ENCODE measurements around the gene STAT1.

Gene STAT1

DNA sequence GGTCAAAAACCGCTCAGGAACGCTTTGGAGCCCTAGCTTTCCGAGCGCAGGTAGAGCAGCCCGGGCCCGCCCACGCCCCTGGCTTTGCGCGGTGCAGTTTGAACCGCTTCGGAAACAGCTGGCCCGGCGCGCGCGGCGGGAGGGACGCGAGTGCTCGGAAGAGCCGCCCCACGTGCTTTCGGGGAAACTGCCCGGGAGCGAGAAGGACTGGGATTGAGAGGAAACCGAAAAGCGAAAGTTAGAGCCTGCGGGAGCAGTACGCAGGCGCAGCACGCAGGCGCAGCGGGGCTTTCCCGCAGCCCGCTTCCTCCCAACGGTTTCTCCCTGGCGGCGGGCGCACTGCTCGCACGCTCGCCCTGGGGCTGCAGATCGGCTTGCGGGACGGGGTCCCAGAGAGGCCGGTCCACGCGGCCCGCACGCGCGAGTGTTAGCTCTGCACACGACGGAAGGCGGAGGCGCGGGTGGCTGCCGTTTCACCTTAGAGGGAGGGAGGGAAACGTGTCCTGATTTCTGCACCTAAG, 6.3 kb upstream of the STAT1 start (continued):
- TF ChIP-seq ZNF302 (tag by site-specific recombination; IDR thresholded peaks at IDR 0.05; ENCODE audit: low read depth), result no peak
- no peak for TF ChIP-seq ZNF311 (tag by site-specific recombination; IDR thresholded peaks at IDR 0.05; ENCODE audit: borderline replicate concordance)
- TF ChIP-seq ZNF571 (tag by site-specific recombination; IDR thresholded peaks at IDR 0.05), result no peak
- no peak for TF ChIP-seq ZNF175 (tag by site-specific recombination; IDR thresholded peaks at IDR 0.05)
- TF ChIP-seq, protein P1, sequence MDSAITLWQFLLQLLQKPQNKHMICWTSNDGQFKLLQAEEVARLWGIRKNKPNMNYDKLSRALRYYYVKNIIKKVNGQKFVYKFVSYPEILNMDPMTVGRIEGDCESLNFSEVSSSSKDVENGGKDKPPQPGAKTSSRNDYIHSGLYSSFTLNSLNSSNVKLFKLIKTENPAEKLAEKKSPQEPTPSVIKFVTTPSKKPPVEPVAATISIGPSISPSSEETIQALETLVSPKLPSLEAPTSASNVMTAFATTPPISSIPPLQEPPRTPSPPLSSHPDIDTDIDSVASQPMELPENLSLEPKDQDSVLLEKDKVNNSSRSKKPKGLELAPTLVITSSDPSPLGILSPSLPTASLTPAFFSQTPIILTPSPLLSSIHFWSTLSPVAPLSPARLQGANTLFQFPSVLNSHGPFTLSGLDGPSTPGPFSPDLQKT (IDR thresholded peaks at IDR 0.05; ENCODE audit: borderline replicate concordance, low read depth, low read length), result no peak
- TF ChIP-seq, protein P2, sequence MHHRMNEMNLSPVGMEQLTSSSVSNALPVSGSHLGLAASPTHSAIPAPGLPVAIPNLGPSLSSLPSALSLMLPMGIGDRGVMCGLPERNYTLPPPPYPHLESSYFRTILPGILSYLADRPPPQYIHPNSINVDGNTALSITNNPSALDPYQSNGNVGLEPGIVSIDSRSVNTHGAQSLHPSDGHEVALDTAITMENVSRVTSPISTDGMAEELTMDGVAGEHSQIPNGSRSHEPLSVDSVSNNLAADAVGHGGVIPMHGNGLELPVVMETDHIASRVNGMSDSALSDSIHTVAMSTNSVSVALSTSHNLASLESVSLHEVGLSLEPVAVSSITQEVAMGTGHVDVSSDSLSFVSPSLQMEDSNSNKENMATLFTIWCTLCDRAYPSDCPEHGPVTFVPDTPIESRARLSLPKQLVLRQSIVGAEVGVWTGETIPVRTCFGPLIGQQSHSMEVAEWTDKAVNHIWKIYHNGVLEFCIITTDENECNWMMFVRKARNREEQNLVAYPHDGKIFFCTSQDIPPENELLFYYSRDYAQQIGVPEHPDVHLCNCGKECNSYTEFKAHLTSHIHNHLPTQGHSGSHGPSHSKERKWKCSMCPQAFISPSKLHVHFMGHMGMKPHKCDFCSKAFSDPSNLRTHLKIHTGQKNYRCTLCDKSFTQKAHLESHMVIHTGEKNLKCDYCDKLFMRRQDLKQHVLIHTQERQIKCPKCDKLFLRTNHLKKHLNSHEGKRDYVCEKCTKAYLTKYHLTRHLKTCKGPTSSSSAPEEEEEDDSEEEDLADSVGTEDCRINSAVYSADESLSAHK (tag by site-specific recombination; IDR thresholded peaks at IDR 0.05), result peak; percentile 78
- TF ChIP-seq, protein P3, sequence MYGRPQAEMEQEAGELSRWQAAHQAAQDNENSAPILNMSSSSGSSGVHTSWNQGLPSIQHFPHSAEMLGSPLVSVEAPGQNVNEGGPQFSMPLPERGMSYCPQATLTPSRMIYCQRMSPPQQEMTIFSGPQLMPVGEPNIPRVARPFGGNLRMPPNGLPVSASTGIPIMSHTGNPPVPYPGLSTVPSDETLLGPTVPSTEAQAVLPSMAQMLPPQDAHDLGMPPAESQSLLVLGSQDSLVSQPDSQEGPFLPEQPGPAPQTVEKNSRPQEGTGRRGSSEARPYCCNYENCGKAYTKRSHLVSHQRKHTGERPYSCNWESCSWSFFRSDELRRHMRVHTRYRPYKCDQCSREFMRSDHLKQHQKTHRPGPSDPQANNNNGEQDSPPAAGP (tag by site-specific recombination; IDR thresholded peaks at IDR 0.05), result peak; percentile 72
- TF ChIP-seq, protein P4, sequence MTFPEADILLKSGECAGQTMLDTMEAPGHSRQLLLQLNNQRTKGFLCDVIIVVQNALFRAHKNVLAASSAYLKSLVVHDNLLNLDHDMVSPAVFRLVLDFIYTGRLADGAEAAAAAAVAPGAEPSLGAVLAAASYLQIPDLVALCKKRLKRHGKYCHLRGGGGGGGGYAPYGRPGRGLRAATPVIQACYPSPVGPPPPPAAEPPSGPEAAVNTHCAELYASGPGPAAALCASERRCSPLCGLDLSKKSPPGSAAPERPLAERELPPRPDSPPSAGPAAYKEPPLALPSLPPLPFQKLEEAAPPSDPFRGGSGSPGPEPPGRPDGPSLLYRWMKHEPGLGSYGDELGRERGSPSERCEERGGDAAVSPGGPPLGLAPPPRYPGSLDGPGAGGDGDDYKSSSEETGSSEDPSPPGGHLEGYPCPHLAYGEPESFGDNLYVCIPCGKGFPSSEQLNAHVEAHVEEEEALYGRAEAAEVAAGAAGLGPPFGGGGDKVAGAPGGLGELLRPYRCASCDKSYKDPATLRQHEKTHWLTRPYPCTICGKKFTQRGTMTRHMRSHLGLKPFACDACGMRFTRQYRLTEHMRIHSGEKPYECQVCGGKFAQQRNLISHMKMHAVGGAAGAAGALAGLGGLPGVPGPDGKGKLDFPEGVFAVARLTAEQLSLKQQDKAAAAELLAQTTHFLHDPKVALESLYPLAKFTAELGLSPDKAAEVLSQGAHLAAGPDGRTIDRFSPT (tag by site-specific recombination; IDR thresholded peaks at IDR 0.05), result no peak
- no peak for TF ChIP-seq ZNF624 (tag by site-specific recombination; IDR thresholded peaks at IDR 0.05)
- TF ChIP-seq ZNF510 (tag by site-specific recombination; IDR thresholded peaks at IDR 0.05; ENCODE audit: insufficient replicate concordance), result no peak
- TF ChIP-seq YY2 (tag by site-specific recombination; IDR thresholded peaks at IDR 0.05), result no peak
- TF ChIP-seq ZNF76 (tag by site-specific recombination; IDR thresholded peaks at IDR 0.05; ENCODE audit: borderline replicate concordance, low read depth), result peak; percentile 86
- no peak for TF ChIP-seq ZNF830 (tag by site-specific recombination; IDR thresholded peaks at IDR 0.05; ENCODE audit: low read depth)
- peak; percentile 97 for TF ChIP-seq KLF10 (tag by site-specific recombination; IDR thresholded peaks at IDR 0.05)
- peak; percentile 49 for TF ChIP-seq SETDB1 (IDR thresholded peaks at IDR 0.05; ENCODE audit: insufficient read length, low read length)
- TF ChIP-seq TCF7L2 (IDR thresholded peaks at IDR 0.05; ENCODE audit: borderline replicate concordance, low read depth, low read length), result peak; percentile 52; the same call in 1 of the 2 replicates
- TF ChIP-seq SCRT1 (tag by site-specific recombination; IDR thresholded peaks at IDR 0.05; ENCODE audit: borderline replicate concordance), result no peak
- no peak for TF ChIP-seq ZNF585B (tag by site-specific recombination; IDR thresholded peaks at IDR 0.05)
- peak; percentile 97 for TF ChIP-seq ZBTB20 (tag by site-specific recombination; IDR thresholded peaks at IDR 0.05)
- peak; percentile 83 for TF ChIP-seq KLF1 (tag by site-specific recombination; IDR thresholded peaks at IDR 0.05)
- TF ChIP-seq KLF7 (tag by site-specific recombination; IDR thresholded peaks at IDR 0.05; ENCODE audit: borderline replicate concordance), result peak; percentile 85
- TF ChIP-seq ZNF157 (tag by site-specific recombination; IDR thresholded peaks at IDR 0.05), result no peak
- TF ChIP-seq, protein P5, sequence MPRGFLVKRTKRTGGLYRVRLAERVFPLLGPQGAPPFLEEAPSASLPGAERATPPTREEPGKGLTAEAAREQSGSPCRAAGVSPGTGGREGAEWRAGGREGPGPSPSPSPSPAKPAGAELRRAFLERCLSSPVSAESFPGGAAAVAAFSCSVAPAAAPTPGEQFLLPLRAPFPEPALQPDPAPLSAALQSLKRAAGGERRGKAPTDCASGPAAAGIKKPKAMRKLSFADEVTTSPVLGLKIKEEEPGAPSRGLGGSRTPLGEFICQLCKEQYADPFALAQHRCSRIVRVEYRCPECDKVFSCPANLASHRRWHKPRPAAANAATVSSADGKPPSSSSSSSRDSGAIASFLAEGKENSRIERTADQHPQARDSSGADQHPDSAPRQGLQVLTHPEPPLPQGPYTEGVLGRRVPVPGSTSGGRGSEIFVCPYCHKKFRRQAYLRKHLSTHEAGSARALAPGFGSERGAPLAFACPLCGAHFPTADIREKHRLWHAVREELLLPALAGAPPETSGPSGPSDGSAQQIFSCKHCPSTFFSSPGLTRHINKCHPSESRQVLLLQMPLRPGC (tag by site-specific recombination; IDR thresholded peaks at IDR 0.05), result peak; percentile 86
- no peak for TF ChIP-seq ZNF37A (tag by site-specific recombination; IDR thresholded peaks at IDR 0.05)
- peak; percentile 61 for TF ChIP-seq ZNF366 (tag by site-specific recombination; conservative IDR thresholded peaks at IDR 0.05)
- no peak for TF ChIP-seq SALL2 (tag by site-specific recombination; IDR thresholded peaks at IDR 0.05; ENCODE audit: borderline replicate concordance)
- TF ChIP-seq ZBTB1 (tag by site-specific recombination; IDR thresholded peaks at IDR 0.05), result 0 out of 2 replicates have a peak, but pooled peaks have one; percentile 27
- no peak for TF ChIP-seq ZNF521 (tag by site-specific recombination; IDR thresholded peaks at IDR 0.05)
- TF ChIP-seq WT1 (tag by site-specific recombination; IDR thresholded peaks at IDR 0.05), result 0 out of 2 replicates have a peak, but pooled peaks have one; percentile 46
- peak; percentile 97 for TF ChIP-seq ZNF501 (tag by site-specific recombination; IDR thresholded peaks at IDR 0.05)
- TF ChIP-seq ZSCAN16 (tag by site-specific recombination; IDR thresholded peaks at IDR 0.05), result no peak
- peak; percentile 86 for TF ChIP-seq SP2 (tag by site-specific recombination; IDR thresholded peaks at IDR 0.05)
- peak; percentile 57 for TF ChIP-seq OSR2 (tag by site-specific recombination; IDR thresholded peaks at IDR 0.05)
- no peak for TF ChIP-seq ZNF514 (tag by site-specific recombination; IDR thresholded peaks at IDR 0.05)

Measured in HEK293 (cell line).